Measurements from ENCODE around the gene FHDC1. TPM values are rescaled to one million over a fixed set of nuclear protein-coding genes. Genes with fewer than 3 reads are reported as not detected.

The FHDC1 gene
- total RNA-seq, 2 donors from 2014 or later = 0.10 TPM

GRCh38 chr4:152999346-153000075, 63.4 kb downstream of the FHDC1 start:
- Mint-ChIP-seq H3K4me1 (peaks cover 14% of the 10 kb centered on the region), H3K4me3 (no peak overlapping the region)
- no peak for ATAC-seq

GRCh38 chr4:153000076-153000420, 63.9 kb downstream of the FHDC1 start:
- Mint-ChIP-seq H3K27ac (no peak overlapping the region), H3K4me3 (no peak overlapping the region), H3K36me3 (ENCODE audit: low read depth) (peaks cover 5% of the 10 kb centered on the region), H3K27me3 (peaks cover 66% of the 10 kb centered on the region), H3K4me1 (peaks cover 14% of the 10 kb centered on the region)
- DNase-seq = no peak
- ATAC-seq = no peak
- no peaks in the 10 kb centered on the region for H3K9me3 ChIP-seq (ENCODE audit: control insufficient read depth, low read length, poor library complexity, severe bottlenecking)

More at GRCh38 chr4:152999346-153000075, 63.4 kb downstream of the FHDC1 start:
- H3K27me3 Mint-ChIP-seq = peaks cover 67% of the 10 kb centered on the region
- no peak for DNase-seq
- H3K9me3 ChIP-seq (ENCODE audit: control insufficient read depth, low read length, poor library complexity, severe bottlenecking) = no peaks in the 10 kb centered on the region
- H3K36me3 Mint-ChIP-seq (ENCODE audit: low read depth) = peaks cover 5% of the 10 kb centered on the region
- H3K27ac Mint-ChIP-seq = no peak overlapping the region

- peaks cover 2% of the 10 kb centered on the region for H3K36me3 Mint-ChIP-seq (ENCODE audit: low read depth)
- H3K27ac Mint-ChIP-seq = no peak overlapping the region
- ATAC-seq (no peak), DNase-seq (no peak)
- no peaks in the 10 kb centered on the region for H3K9me3 ChIP-seq (ENCODE audit: control insufficient read depth, low read length, poor library complexity, severe bottlenecking)
- H3K27me3 Mint-ChIP-seq = peaks cover 53% of the 10 kb centered on the region
- no peak overlapping the region for H3K4me3 Mint-ChIP-seq
- H3K4me1 Mint-ChIP-seq = peaks cover 12% of the 10 kb centered on the region
Observed at GRCh38 chr4:153001626-153002025, 65.5 kb downstream of the FHDC1 start.

GRCh38 chr4:153002110-153002509, 66.0 kb downstream of the FHDC1 start:
- Mint-ChIP-seq H3K36me3 (ENCODE audit: low read depth) (peaks cover 2% of the 10 kb centered on the region), H3K4me3 (no peak overlapping the region), H3K27ac (no peak overlapping the region), H3K4me1 (peaks cover 12% of the 10 kb centered on the region), H3K27me3 (peaks cover 48% of the 10 kb centered on the region)
- ATAC-seq = no peak
- DNase-seq = no peak
- no peaks in the 10 kb centered on the region for H3K9me3 ChIP-seq (ENCODE audit: control insufficient read depth, low read length, poor library complexity, severe bottlenecking)

- no peak for DNase-seq
- peaks cover 9% of the 10 kb centered on the region for H3K4me1 Mint-ChIP-seq
- H3K27ac Mint-ChIP-seq = no peak overlapping the region
- no peaks in the 10 kb centered on the region for H3K9me3 ChIP-seq (ENCODE audit: control insufficient read depth, low read length, poor library complexity, severe bottlenecking)
- ATAC-seq = no peak
- H3K36me3 Mint-ChIP-seq (ENCODE audit: low read depth) = peaks cover 2% of the 10 kb centered on the region
- H3K4me3 Mint-ChIP-seq = no peak overlapping the region
- H3K27me3 Mint-ChIP-seq = peaks cover 34% of the 10 kb centered on the region
Observed at GRCh38 chr4:153004081-153004850, 68.1 kb downstream of the FHDC1 start.

- Mint-ChIP-seq H3K4me3 (no peak overlapping the region), H3K4me1 (peaks cover 7% of the 10 kb centered on the region), H3K36me3 (ENCODE audit: low read depth) (peaks cover 2% of the 10 kb centered on the region), H3K27ac (no peak overlapping the region), H3K27me3 (peaks cover 29% of the 10 kb centered on the region)
- no peaks in the 10 kb centered on the region for H3K9me3 ChIP-seq (ENCODE audit: control insufficient read depth, low read length, poor library complexity, severe bottlenecking)
- ATAC-seq (no peak), DNase-seq (no peak)
Observed at GRCh38 chr4:153005899-153006381, 69.8 kb downstream of the FHDC1 start.

GRCh38 chr4:153008578-153009199, 72.6 kb downstream of the FHDC1 start:
- no peak overlapping the region for H3K4me3 Mint-ChIP-seq
- no peaks in the 10 kb centered on the region for H3K9me3 ChIP-seq (ENCODE audit: control insufficient read depth, low read length, poor library complexity, severe bottlenecking)
- no peak overlapping the region for H3K27ac Mint-ChIP-seq
- peaks cover 3% of the 10 kb centered on the region for H3K4me1 Mint-ChIP-seq
- DNase-seq = no peak
- H3K36me3 Mint-ChIP-seq (ENCODE audit: low read depth) = no peaks in the 10 kb centered on the region
- peak; percentile 39 for ATAC-seq
- H3K27me3 Mint-ChIP-seq = peaks cover 11% of the 10 kb centered on the region

- no peaks in the 10 kb centered on the region for H3K9me3 ChIP-seq (ENCODE audit: control insufficient read depth, low read length, poor library complexity, severe bottlenecking)
- no peak for ATAC-seq
- H3K36me3 Mint-ChIP-seq (ENCODE audit: low read depth) = no peaks in the 10 kb centered on the region
- no peaks in the 10 kb centered on the region for H3K27me3 Mint-ChIP-seq
- no peaks in the 10 kb centered on the region for H3K4me1 Mint-ChIP-seq
- DNase-seq = no peak
- no peak overlapping the region for H3K27ac Mint-ChIP-seq
- no peak overlapping the region for H3K4me3 Mint-ChIP-seq
Observed at GRCh38 chr4:153010146-153010545, 74.0 kb downstream of the FHDC1 start.

GRCh38 chr4:153013202-153013977, 77.3 kb downstream of the FHDC1 start:
- ATAC-seq (no peak), DNase-seq (no peak)
- no peak overlapping the region for H3K27ac Mint-ChIP-seq
- H3K27me3 Mint-ChIP-seq = no peaks in the 10 kb centered on the region
- H3K36me3 Mint-ChIP-seq (ENCODE audit: low read depth) = no peaks in the 10 kb centered on the region
- no peaks in the 10 kb centered on the region for H3K4me1 Mint-ChIP-seq
- H3K9me3 ChIP-seq (ENCODE audit: control insufficient read depth, low read length, poor library complexity, severe bottlenecking) = no peaks in the 10 kb centered on the region
- no peak overlapping the region for H3K4me3 Mint-ChIP-seq

- Mint-ChIP-seq H3K27ac (no peak overlapping the region), H3K27me3 (no peaks in the 10 kb centered on the region), H3K4me3 (no peak overlapping the region), H3K36me3 (ENCODE audit: low read depth) (no peaks in the 10 kb centered on the region), H3K4me1 (no peaks in the 10 kb centered on the region)
- H3K9me3 ChIP-seq (ENCODE audit: control insufficient read depth, low read length, poor library complexity, severe bottlenecking) = no peaks in the 10 kb centered on the region
- ATAC-seq = no peak
- no peak for DNase-seq
Observed at GRCh38 chr4:153014460-153014859, 78.3 kb downstream of the FHDC1 start.

- ATAC-seq = no peak
- Mint-ChIP-seq H3K36me3 (ENCODE audit: low read depth) (no peaks in the 10 kb centered on the region), H3K27ac (no peak overlapping the region), H3K4me1 (no peaks in the 10 kb centered on the region), H3K4me3 (no peak overlapping the region), H3K27me3 (peaks cover 13% of the 10 kb centered on the region)
- H3K9me3 ChIP-seq (ENCODE audit: control insufficient read depth, low read length, poor library complexity, severe bottlenecking) = no peaks in the 10 kb centered on the region
- DNase-seq = no peak
Observed at GRCh38 chr4:153016592-153016991, 80.5 kb downstream of the FHDC1 start.

GRCh38 chr4:153018031-153018430, 81.9 kb downstream of the FHDC1 start:
- H3K4me1 Mint-ChIP-seq = no peaks in the 10 kb centered on the region
- no peak overlapping the region for H3K4me3 Mint-ChIP-seq
- no peaks in the 10 kb centered on the region for H3K9me3 ChIP-seq (ENCODE audit: control insufficient read depth, low read length, poor library complexity, severe bottlenecking)
- no peak overlapping the region for H3K27ac Mint-ChIP-seq
- peaks cover 14% of the 10 kb centered on the region for H3K27me3 Mint-ChIP-seq
- no peaks in the 10 kb centered on the region for H3K36me3 Mint-ChIP-seq (ENCODE audit: low read depth)
- no peak for DNase-seq
- no peak for ATAC-seq

GRCh38 chr4:153018684-153019083, 82.6 kb downstream of the FHDC1 start:
- ATAC-seq (no peak), DNase-seq (no peak)
- H3K27me3 Mint-ChIP-seq = peaks cover 15% of the 10 kb centered on the region
- no peak overlapping the region for H3K4me3 Mint-ChIP-seq
- H3K4me1 Mint-ChIP-seq = no peaks in the 10 kb centered on the region
- no peaks in the 10 kb centered on the region for H3K9me3 ChIP-seq (ENCODE audit: control insufficient read depth, low read length, poor library complexity, severe bottlenecking)
- H3K27ac Mint-ChIP-seq = no peak overlapping the region
- H3K36me3 Mint-ChIP-seq (ENCODE audit: low read depth) = no peaks in the 10 kb centered on the region

Measured in T-helper 17 cell (primary cell).